Neuronal stem cell (in vitro differentiated cells): ENCODE measurements around the gene CCSER2.

Experiments used
- DNase-seq: peaks from one replicate; pipeline ENCODE4 v3.0.0-alpha.2; 2013; ENCODE audit warnings: low spot score
- H2AFZ ChIP-seq: one replicate; pipeline ENCODE4 v1.6.1; 2013; ENCODE audit warnings: mild to moderate bottlenecking, low read length, inconsistent platforms
- H2AK5ac ChIP-seq: 2 replicates; pipeline ENCODE4 v1.6.1; 2013; ENCODE audit warnings: low read depth, mild to moderate bottlenecking, inconsistent platforms, low read length, moderate library complexity, mixed read lengths
- H2BK120ac ChIP-seq: 2 replicates; pipeline ENCODE4 v1.6.1; 2013; ENCODE audit warnings: low read depth, mild to moderate bottlenecking, inconsistent platforms, low read length, moderate library complexity, mixed read lengths
- H2BK12ac ChIP-seq: one replicate; pipeline ENCODE4 v1.6.1; 2013; ENCODE audit warnings: low read length, inconsistent platforms
- H2BK15ac ChIP-seq: 2 replicates; pipeline ENCODE4 v1.6.1; 2013; ENCODE audit warnings: mild to moderate bottlenecking, low read length, inconsistent platforms, mixed read lengths
- H2BK5ac ChIP-seq: one replicate; pipeline ENCODE4 v1.6.1; 2013; ENCODE audit warnings: inconsistent platforms, mild to moderate bottlenecking, low read length, moderate library complexity
- H3K14ac ChIP-seq: one replicate; pipeline ENCODE4 v1.6.1; 2013; ENCODE audit warnings: low read length, inconsistent platforms
- H3K18ac ChIP-seq: 2 replicates; pipeline ENCODE4 v1.6.1; 2013; ENCODE audit warnings: low read length, inconsistent platforms
- H3K23ac ChIP-seq: 2 replicates; pipeline ENCODE4 v1.6.1; 2013; ENCODE audit warnings: low read depth, mild to moderate bottlenecking, mixed read lengths, low read length, inconsistent platforms; ENCODE audit not compliant: poor library complexity
- H3K27ac ChIP-seq: replicated peaks from 3 replicates; pipeline ENCODE4 v1.5.1; 2013; ENCODE audit warnings: low read length, inconsistent platforms
- H3K27me3 ChIP-seq, 3 experiments: 2 replicates each; pipeline ENCODE4 v1.6.1; 2013; ENCODE audit warnings: low read length in 3 of 3, mild to moderate bottlenecking in 2 of 3, inconsistent platforms in 1 of 3, low read depth in 1 of 3, mixed read lengths in 1 of 3, moderate library complexity in 1 of 3; ENCODE audit not compliant: control insufficient read depth in 3 of 3, insufficient read depth in 3 of 3
- H3K36me3 ChIP-seq, 2 donors: replicated peaks in 1 of 2; 2 replicates each; pipeline ENCODE4 v1.6.1; 2013; ENCODE audit warnings: low read length in 2 of 2; ENCODE audit not compliant: control insufficient read depth in 2 of 2, insufficient read depth in 2 of 2
- H3K4ac ChIP-seq: 2 replicates; pipeline ENCODE4 v1.6.1; 2013; ENCODE audit warnings: inconsistent platforms, mild to moderate bottlenecking, low read length, moderate library complexity
- H3K4me1 ChIP-seq, 2 donors: 1 replicate in 1 of 2; 2 replicates in 1 of 2; pipeline ENCODE4 v1.6.1; 2013; ENCODE audit warnings: low read length in 2 of 2, low read depth in 1 of 2; ENCODE audit not compliant: control insufficient read depth in 2 of 2, insufficient read depth in 1 of 2
- H3K4me2 ChIP-seq: one replicate; pipeline ENCODE4 v1.6.1; 2013; ENCODE audit warnings: mild to moderate bottlenecking, low read length, inconsistent platforms; ENCODE audit not compliant: insufficient read depth, poor library complexity, severe bottlenecking
- H3K4me3 ChIP-seq, 2 donors: 2 replicates each; pipeline ENCODE4 v1.5.1; 2013; ENCODE audit warnings: low read length in 2 of 2, mild to moderate bottlenecking in 2 of 2, inconsistent platforms in 1 of 2, moderate library complexity in 1 of 2
- H3K79me1 ChIP-seq: one replicate; pipeline ENCODE4 v1.6.1; 2013; ENCODE audit warnings: low read depth, mild to moderate bottlenecking, inconsistent platforms, low read length, moderate library complexity
- H3K9ac ChIP-seq: one replicate; pipeline ENCODE4 v1.6.1; 2013; ENCODE audit warnings: mild to moderate bottlenecking, low read depth, low read length, inconsistent platforms; ENCODE audit not compliant: poor library complexity
- H3K9me3 ChIP-seq, 2 donors: replicated peaks in 1 of 2; 2 replicates each; pipeline versions ENCODE3 to v1.6.1; 2013; ENCODE audit warnings: low read length in 2 of 2, mild to moderate bottlenecking in 2 of 2, inconsistent platforms in 1 of 2, low read depth in 1 of 2, mixed read lengths in 1 of 2, moderate library complexity in 1 of 2; ENCODE audit not compliant: control insufficient read depth in 2 of 2, insufficient read depth in 1 of 2
- H4K8ac ChIP-seq: one replicate; pipeline ENCODE4 v1.6.1; 2013; ENCODE audit warnings: low read depth, mild to moderate bottlenecking, inconsistent platforms, low read length, moderate library complexity
- H4K91ac ChIP-seq: one replicate; pipeline ENCODE4 v1.6.1; 2013; ENCODE audit warnings: low read length, low read depth, mild to moderate bottlenecking, inconsistent platforms; ENCODE audit not compliant: poor library complexity
- WGBS, 2 donors: extraction: QIAGEN DNeasy Blood & Tissue Kit; methylation state at CpG; one replicate each; pipeline ENCODE4 v1.1.7; 2013; ENCODE audit warnings: missing lambda C conversion rate in 2 of 2, mixed read lengths in 1 of 2; ENCODE audit not compliant: insufficient read length in 2 of 2, insufficient replicate concordance in 1 of 2; ENCODE audit errors: extremely low coverage in 2 of 2; 5-methylcytosine and 5-hydroxymethylcytosine counted together

The CCSER2 gene

GRCh38 chr10:84348860-84349259 is 20.5 kb downstream of the CCSER2 start:
- Histone ChIP-seq H3K36me3 (no peaks in the 10 kb centered on the region), H3K9me3 (no peaks in the 10 kb centered on the region), H3K18ac (no peak overlapping the region), H3K27me3 (no peaks in the 10 kb centered on the region), H3K4me3 (no peak overlapping the region), H2BK5ac (no peak overlapping the region), H3K4me2 (no peak overlapping the region), H3K14ac (no peak overlapping the region), H2BK120ac (no peak overlapping the region), H3K27ac (no peak overlapping the region), H2AFZ (no peak overlapping the region), H2BK15ac (no peak overlapping the region), H3K4ac (no peak overlapping the region), H2AK5ac (no peak overlapping the region), H4K91ac (no peak overlapping the region), H3K23ac (no peak overlapping the region), H3K9ac (no peak overlapping the region), H3K79me1 (no peaks in the 10 kb centered on the region), H2BK12ac (no peak overlapping the region), H3K4me1 (no peaks in the 10 kb centered on the region), H4K8ac (no peak overlapping the region)
- DNase-seq = no peak
- no CpG with 5 or more reads among the region's 2 CpGs for WGBS, 2 donors

DNA sequence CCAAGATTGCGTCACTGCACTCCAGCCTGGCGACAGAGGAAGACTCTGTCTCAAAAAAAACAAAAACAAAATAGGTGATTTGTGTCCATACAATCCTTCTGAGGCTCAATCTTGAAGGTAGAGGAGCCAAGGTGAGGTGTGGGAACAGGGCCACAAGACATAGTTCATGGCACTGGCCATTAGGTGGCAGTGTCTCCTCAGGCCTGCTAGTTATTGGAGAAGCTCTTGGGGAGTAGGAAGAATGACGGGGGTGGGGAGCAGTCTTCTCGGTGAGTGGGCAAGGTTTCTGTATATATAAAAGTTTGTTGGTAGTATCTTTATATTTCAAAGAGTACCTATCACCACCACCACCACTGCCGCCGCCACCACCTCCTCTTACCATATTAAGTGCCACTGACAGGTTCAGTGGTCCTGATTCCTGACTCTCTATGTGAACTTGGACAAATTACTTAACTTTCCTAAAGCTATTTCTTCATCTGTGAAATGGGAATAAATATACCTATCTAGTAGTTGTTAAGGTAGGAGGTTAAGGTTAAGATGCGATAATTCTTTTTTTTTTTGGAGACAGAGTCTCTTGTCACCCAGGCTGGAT is 24.0 kb downstream of the CCSER2 start:
- Histone ChIP-seq H3K23ac (no peak overlapping the region), H3K79me1 (no peaks in the 10 kb centered on the region), H3K27ac (no peak overlapping the region), H2AFZ (no peak overlapping the region), H2BK15ac (no peak overlapping the region), H2AK5ac (no peak overlapping the region), H2BK120ac (no peak overlapping the region), H3K14ac (no peak overlapping the region), H3K27me3 (no peaks in the 10 kb centered on the region), H2BK12ac (no peak overlapping the region), H3K9me3 (no peaks in the 10 kb centered on the region), H3K9ac (no peak overlapping the region), H3K4me1 (peaks cover 2 to 3% of the 10 kb centered on the region in 2 donors), H4K8ac (no peak overlapping the region), H3K4me2 (no peak overlapping the region), H3K4me3 (no peak overlapping the region), H3K4ac (no peak overlapping the region), H4K91ac (no peak overlapping the region), H2BK5ac (no peak overlapping the region), H3K36me3 (no peaks in the 10 kb centered on the region), H3K18ac (no peak overlapping the region)
- peak; percentile 31 for DNase-seq
- WGBS, 2 donors = no CpG with 5 or more reads among the region's 7 CpGs

- H3K9ac ChIP-seq = no peak overlapping the region
- no peak overlapping the region for H2AK5ac ChIP-seq
- H3K14ac ChIP-seq = no peak overlapping the region
- H3K4me2 ChIP-seq = no peak overlapping the region
- H4K8ac ChIP-seq = no peak overlapping the region
- H2BK5ac ChIP-seq = no peak overlapping the region
- H2BK12ac ChIP-seq = no peak overlapping the region
- no peaks in the 10 kb centered on the region for H3K79me1 ChIP-seq
- H3K18ac ChIP-seq = no peak overlapping the region
- H3K4me3 ChIP-seq = no peak overlapping the region
- no CpG with 5 or more reads among the region's 11 CpGs for WGBS, 2 donors
- H2BK15ac ChIP-seq = no peak overlapping the region
- peaks cover 2 to 3% of the 10 kb centered on the region in 2 donors for H3K4me1 ChIP-seq
- H2AFZ ChIP-seq = no peak overlapping the region
- no peaks in the 10 kb centered on the region for H3K27me3 ChIP-seq
- no peak for DNase-seq
- H3K9me3 ChIP-seq = no peaks in the 10 kb centered on the region
- H4K91ac ChIP-seq = no peak overlapping the region
- H3K27ac ChIP-seq = no peak overlapping the region
- no peak overlapping the region for H3K4ac ChIP-seq
- no peak overlapping the region for H3K23ac ChIP-seq
- no peak overlapping the region for H2BK120ac ChIP-seq
- H3K36me3 ChIP-seq = no peaks in the 10 kb centered on the region
Measured at GRCh38 chr10:84353052-84353803, 24.8 kb downstream of the CCSER2 start.

DNA sequence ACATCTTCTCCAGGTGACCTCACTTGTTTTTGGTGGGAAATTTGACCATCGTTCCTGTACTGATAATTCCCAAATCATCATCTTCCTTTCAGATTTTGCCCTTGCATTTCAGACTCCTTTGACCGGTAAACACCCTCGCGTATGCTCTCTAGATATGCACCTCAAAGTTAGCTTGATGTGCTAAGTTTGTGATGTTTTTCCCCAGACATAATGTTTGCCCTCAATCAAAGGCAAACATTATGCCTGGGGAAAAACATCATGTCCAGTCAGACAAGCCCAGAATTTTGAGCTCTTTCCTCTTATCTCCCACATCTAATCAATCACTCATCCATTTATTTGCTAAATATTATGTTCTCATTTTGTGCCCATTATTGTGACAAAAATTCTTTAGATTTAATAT is 26.2 kb downstream of the CCSER2 start:
- H3K9ac ChIP-seq = no peak overlapping the region
- H2BK120ac ChIP-seq = no peak overlapping the region
- H3K4me3 ChIP-seq = no peak overlapping the region
- H3K18ac ChIP-seq = no peak overlapping the region
- H2BK15ac ChIP-seq = no peak overlapping the region
- H4K8ac ChIP-seq = no peak overlapping the region
- no CpG with 5 or more reads among the region's 4 CpGs for WGBS, 2 donors
- H3K27me3 ChIP-seq = no peaks in the 10 kb centered on the region
- no peaks in the 10 kb centered on the region for H3K36me3 ChIP-seq
- H2AK5ac ChIP-seq = no peak overlapping the region
- no peak overlapping the region for H3K4me2 ChIP-seq
- no peak for DNase-seq
- H3K9me3 ChIP-seq = no peaks in the 10 kb centered on the region
- H2BK5ac ChIP-seq = no peak overlapping the region
- no peak overlapping the region for H3K4ac ChIP-seq
- H3K27ac ChIP-seq = no peak overlapping the region
- no peak overlapping the region for H3K14ac ChIP-seq
- H2BK12ac ChIP-seq = no peak overlapping the region
- no peaks in the 10 kb centered on the region for H3K79me1 ChIP-seq
- peaks cover 2 to 5% of the 10 kb centered on the region in 2 donors for H3K4me1 ChIP-seq
- H2AFZ ChIP-seq = no peak overlapping the region
- H3K23ac ChIP-seq = no peak overlapping the region
- H4K91ac ChIP-seq = no peak overlapping the region
